ENCODE measurements around the gene RYR1. TPM values are rescaled to one million over a fixed set of nuclear protein-coding genes. Genes with fewer than 3 reads are reported as not detected.

RYR1 gene
- total and polyA plus RNA-seq, 10 of the 15 experiments (the other 5 are each of a cell fraction or from before 2014, with no cell fraction given): under 0.01 to 0.32 (median 0.07) TPM; not detected in 1

GRCh38 chr19:38417544-38418506 lies 15.7 kb upstream of the RYR1 start:
- 4% methylated on average over 46 of the region's 49 CpGs for WGBS (ENCODE audit: insufficient coverage, insufficient replicate concordance, low lambda C conversion rate, missing lambda C conversion rate)
- ATAC-seq (peak; percentile 91), FAIRE-seq (peak; percentile 38), DNase-seq (ENCODE audit: low read depth, low spot score) (no peak)
- POLR2A ChIA-PET: no interaction called here
- Histone ChIP-seq H3K79me2 (ENCODE audit: control insufficient read depth, insufficient read depth, low read length) (no peaks in the 10 kb centered on the region), H3K36me3 (ENCODE audit: control insufficient read depth in 2 of 2, insufficient read depth in 2 of 2, low read length in 1 of 2) (no peaks in the 10 kb centered on the region), H3K4me3 (peak overlapping the region; percentile 54), H3K9me3 (replicated peaks; ENCODE audit: control insufficient read depth, insufficient read depth, low read length) (no peaks in the 10 kb centered on the region), H3K4me2 (ENCODE audit: control insufficient read depth, insufficient read depth) (peak overlapping the region; percentile 68), H4K20me1 (ENCODE audit: control insufficient read depth, insufficient read depth) (no peaks in the 10 kb centered on the region), H3K27me3 (replicated peaks in 1 of 2; ENCODE audit: control insufficient read depth in 2 of 2, insufficient read depth in 2 of 2, low read length in 1 of 2) (no peaks in the 10 kb centered on the region; a peak in 1 of 4 replicates), H2AFZ (ENCODE audit: control insufficient read depth, low read depth, low read length) (peak overlapping the region; percentile 29), H3K4me1 (ENCODE audit: control insufficient read depth, insufficient read depth, low read length) (peaks cover 7% of the 10 kb centered on the region), H3K9ac (ENCODE audit: control insufficient read depth, insufficient read depth, low read length) (no peak overlapping the region), H3K27ac (ENCODE audit: control insufficient read depth, insufficient read depth) (no peak overlapping the region)
- no TSS peak for BruUV-seq (replicated peaks)
- in situ Hi-C loops (cut with MboI): loop anchor here (25.0 kb wide), 1 partner anchor 219 kb away; the partner anchor contains the start of gene ACTN4
- RAD21 ChIA-PET (ENCODE audit: unreplicated experiment): interaction anchor here (1.5 kb wide), 1 partner anchor 15 kb away, joined by 5 read pairs; the partner anchor contains the start of gene FAM98C
- SMC1A ChIA-PET (ENCODE audit: uncharacterized antibody, unreplicated experiment): interaction anchor here (1.0 kb wide), 1 partner anchor 13 kb away, joined by 3 read pairs; no protein-coding TSS in a partner anchor
- intact Hi-C loops (cut with micrococcal nuclease; ENCODE audit: unreplicated experiment): no loop called here
- CTCF ChIA-PET: interaction anchor here (0.8 kb wide), 1 partner anchor 146 kb away, joined by 3 read pairs; no protein-coding TSS in a partner anchor
- TF ChIP-seq ZNF384 (IDR thresholded peaks at IDR 0.05; ENCODE audit: borderline replicate concordance, low read depth, low read length): no peak
- no peak for TF ChIP-seq NR2C1 (IDR thresholded peaks at IDR 0.05)
- no peak for TF ChIP-seq KLF5 (IDR thresholded peaks at IDR 0.05; ENCODE audit: partially characterized antibody)
- no peak for TF ChIP-seq CEBPB (IDR thresholded peaks at IDR 0.05; ENCODE audit: borderline replicate concordance in 1 of 2, low read depth in 2 of 2, low read length in 2 of 2)
- no peak for TF ChIP-seq ZBTB11 (CRISPR knock-in tag; IDR thresholded peaks at IDR 0.05)
- peak; percentile 26; the same call in 1 of the 2 replicates for TF ChIP-seq IKZF1 (conservative IDR thresholded peaks at IDR 0.05)
- TF ChIP-seq FOS (IDR thresholded peaks at IDR 0.05; ENCODE audit: borderline replicate concordance, extremely low read depth, insufficient read length): no peak
- no peak for TF ChIP-seq HDAC6 (IDR thresholded peaks at IDR 0.05; ENCODE audit: unreplicated experiment)
- TF ChIP-seq TCF12 (IDR thresholded peaks at IDR 0.05; ENCODE audit: low read depth, low read length): 0 out of 2 replicates have a peak, but pooled peaks have one; percentile 27
- TF ChIP-seq POLR2AphosphoS2 (IDR thresholded peaks at IDR 0.05; ENCODE audit: low read depth, low read length): no peak
- no peak for TF ChIP-seq KAT2A (conservative IDR thresholded peaks at IDR 0.05; ENCODE audit: control insufficient read depth, low read depth, low read length)
- TF ChIP-seq SPI1 (IDR thresholded peaks at IDR 0.05; ENCODE audit: borderline replicate concordance, insufficient read depth, low read depth, low read length): peak; percentile 44; the same call in 1 of the 2 replicates
- TF ChIP-seq IKZF2 (IDR thresholded peaks at IDR 0.05): peak; percentile 31 to 36; a peak in 2 of 4 replicates
- no peak for TF ChIP-seq GABPA (IDR thresholded peaks at IDR 0.05; ENCODE audit: low read depth)
- TF ChIP-seq POLR2A (IDR thresholded peaks at IDR 0.05; ENCODE audit: low read depth, low read length): no peak
- no peak for TF ChIP-seq E4F1 (IDR thresholded peaks at IDR 0.05; ENCODE audit: borderline replicate concordance, partially characterized antibody)
- TF ChIP-seq IRF4 (IDR thresholded peaks at IDR 0.05; ENCODE audit: low read depth, low read length): no peak
- TF ChIP-seq CBX5 (IDR thresholded peaks at IDR 0.05; ENCODE audit: low read depth): no peak
